H9 (cell line): ENCODE data around the gene SF3B3. TPM values are rescaled to one million over a fixed set of nuclear protein-coding genes. Genes with fewer than 3 reads are reported as not detected.

Experiments used
- DNase-seq: peaks from one replicate; pipeline ENCODE4 v3.0.0-alpha.2; 2017
- H2AFZ ChIP-seq: one replicate; pipeline ENCODE4 v1.6.1; 2013; ENCODE audit warnings: mild to moderate bottlenecking, low read length, control low read depth, moderate library complexity
- H2AK5ac ChIP-seq: 2 replicates; pipeline ENCODE4 v1.6.1; 2013; ENCODE audit warnings: low read length, control low read depth, mixed read lengths; ENCODE audit not compliant: insufficient read length
- H2BK120ac ChIP-seq: one replicate; pipeline ENCODE4 v1.6.1; 2013; ENCODE audit warnings: low read depth, mild to moderate bottlenecking, low read length, control low read depth, inconsistent platforms; ENCODE audit not compliant: poor library complexity, severe bottlenecking
- H2BK12ac ChIP-seq: 2 replicates; pipeline ENCODE4 v1.6.1; 2013; ENCODE audit warnings: low read length, control low read depth, mixed read lengths, low read depth; ENCODE audit not compliant: insufficient read length
- H2BK15ac ChIP-seq: 2 replicates; pipeline ENCODE4 v1.6.1; 2013; ENCODE audit warnings: low read depth, low read length, control low read depth
- H2BK20ac ChIP-seq: one replicate; pipeline ENCODE4 v1.6.1; 2013; ENCODE audit warnings: low read depth, mild to moderate bottlenecking, low read length, control low read depth, inconsistent platforms; ENCODE audit not compliant: poor library complexity, severe bottlenecking
- H2BK5ac ChIP-seq: 2 replicates; pipeline ENCODE4 v1.6.1; 2013; ENCODE audit warnings: low read length, control low read depth, mixed read lengths; ENCODE audit not compliant: insufficient read length
- H3K14ac ChIP-seq: 2 replicates; pipeline ENCODE4 v1.6.1; 2013; ENCODE audit warnings: low read length, control low read depth; ENCODE audit not compliant: insufficient read depth
- H3K18ac ChIP-seq: 2 replicates; pipeline ENCODE4 v1.6.1; 2013; ENCODE audit warnings: low read depth, mild to moderate bottlenecking, mixed read lengths, low read length, control low read depth; ENCODE audit not compliant: insufficient read length
- H3K23ac ChIP-seq: 2 replicates; pipeline ENCODE4 v1.6.1; 2013; ENCODE audit warnings: low read length, control low read depth, mixed read lengths, low read depth; ENCODE audit not compliant: insufficient read length
- H3K23me2 ChIP-seq: 2 replicates; pipeline ENCODE4 v1.6.1; 2013; ENCODE audit warnings: low read depth, mild to moderate bottlenecking, mixed read lengths, low read length, control low read depth; ENCODE audit not compliant: insufficient read length, poor library complexity, severe bottlenecking
- H3K27ac ChIP-seq: 2 replicates; pipeline ENCODE4 v1.5.1; 2013; ENCODE audit warnings: low read length, control low read depth, mixed read lengths, low read depth; ENCODE audit not compliant: insufficient read length
- H3K27me3 ChIP-seq: 2 replicates; pipeline ENCODE4 v1.6.1; 2013; ENCODE audit warnings: low read length, control low read depth, inconsistent platforms; ENCODE audit not compliant: insufficient read depth
- H3K4ac ChIP-seq: 2 replicates; pipeline ENCODE4 v1.6.1; 2013; ENCODE audit warnings: low read depth, mild to moderate bottlenecking, control low read depth, inconsistent platforms, low read length, moderate library complexity
- H3K4me1 ChIP-seq: 2 replicates; pipeline ENCODE4 v1.6.1; 2013; ENCODE audit warnings: low read length, control low read depth, inconsistent platforms; ENCODE audit not compliant: insufficient read depth
- H3K4me2 ChIP-seq: 2 replicates; pipeline ENCODE4 v1.6.1; 2013; ENCODE audit warnings: low read length, control low read depth, mixed read lengths; ENCODE audit not compliant: insufficient read length, insufficient read depth
- H3K56ac ChIP-seq: 2 replicates; pipeline ENCODE4 v1.6.1; 2013; ENCODE audit warnings: low read depth, mild to moderate bottlenecking, mixed read lengths, low read length, control low read depth; ENCODE audit not compliant: insufficient read length
- H3K79me1 ChIP-seq: 2 replicates; pipeline ENCODE4 v1.6.1; 2013; ENCODE audit warnings: low read depth, mild to moderate bottlenecking, moderate library complexity, low read length, control low read depth, inconsistent platforms; ENCODE audit not compliant: insufficient read depth, poor library complexity, severe bottlenecking
- H3K79me2 ChIP-seq: 2 replicates; pipeline ENCODE4 v1.6.1; 2013; ENCODE audit warnings: low read length, control low read depth, inconsistent platforms; ENCODE audit not compliant: insufficient read depth
- H3K9ac ChIP-seq: 2 replicates; pipeline ENCODE4 v1.6.1; 2013; ENCODE audit warnings: low read length, control low read depth, mixed read lengths; ENCODE audit not compliant: insufficient read length; ENCODE audit errors: extremely low read depth
- H3K9me3 ChIP-seq: one replicate; pipeline ENCODE4 v1.6.1; 2013; ENCODE audit warnings: low read depth, low read length, inconsistent platforms; ENCODE audit not compliant: control insufficient read depth
- H3T11ph ChIP-seq: one replicate; pipeline ENCODE4 v1.6.1; 2013; ENCODE audit warnings: mild to moderate bottlenecking, low read length, control low read depth, inconsistent platforms
- H4K20me1 ChIP-seq: one replicate; pipeline ENCODE4 v1.6.1; 2013; ENCODE audit not compliant: control insufficient read depth, insufficient read length, insufficient read depth
- H4K5ac ChIP-seq: 2 replicates; pipeline ENCODE4 v1.6.1; 2013; ENCODE audit warnings: low read depth, mild to moderate bottlenecking, mixed read lengths, low read length, control low read depth; ENCODE audit not compliant: insufficient read length
- H4K8ac ChIP-seq: replicated peaks from 2 replicates; pipeline ENCODE4 v1.6.1; 2013; ENCODE audit warnings: low read length, control low read depth, mixed read lengths, low read depth; ENCODE audit not compliant: insufficient read length
- H4K91ac ChIP-seq: 2 replicates; pipeline ENCODE4 v1.6.1; 2013; ENCODE audit warnings: low read depth, mild to moderate bottlenecking, moderate library complexity, mixed read lengths, low read length, control low read depth; ENCODE audit not compliant: insufficient read length
- H3K27ac Mint-ChIP-seq, 3 experiments: 2 replicates in 2 of 3; 3 replicates in 1 of 3; pipeline ENCODE4 v1.8.0; 2020 to 2021; ENCODE audit warnings: mixed read lengths in 3 of 3, mild to moderate bottlenecking in 1 of 3, moderate library complexity in 1 of 3
- H3K27me3 Mint-ChIP-seq: 2 replicates; pipeline ENCODE4 v1.8.0; 2021; ENCODE audit warnings: low read depth, mild to moderate bottlenecking, moderate library complexity, mixed read lengths
- H3K36me3 Mint-ChIP-seq, 3 experiments: 2 replicates in 2 of 3; 3 replicates in 1 of 3; pipeline ENCODE4 v1.8.0; 2020 to 2021; ENCODE audit warnings: low read depth in 3 of 3, mixed read lengths in 3 of 3; ENCODE audit not compliant: insufficient read depth in 1 of 3
- H3K4me1 Mint-ChIP-seq, 2 experiments: 2 replicates each; pipeline ENCODE4 v1.8.0; 2020; ENCODE audit warnings: mixed read lengths in 2 of 2
- H3K4me3 Mint-ChIP-seq, 2 experiments: 2 replicates in 1 of 2; 3 replicates in 1 of 2; pipeline ENCODE4 v1.8.0; 2020 to 2021; ENCODE audit warnings: mild to moderate bottlenecking in 2 of 2, mixed read lengths in 2 of 2, moderate library complexity in 1 of 2
- H3K9me3 Mint-ChIP-seq, 2 experiments: 2 replicates in 1 of 2; 3 replicates in 1 of 2; pipeline ENCODE4 v1.8.0; 2020; ENCODE audit warnings: mild to moderate bottlenecking in 2 of 2, mixed read lengths in 2 of 2, moderate library complexity in 1 of 2
- total RNA-seq: library from RNA; stranded (reverse); gene quantifications from 2 replicates; pipeline ENCODE4 v1.2.1, GENCODE V29; 2021
- TF ChIP-seq, protein P1 (sequence below): fragments of 200-600 bp; sonication (generic); conservative IDR thresholded peaks from 3 replicates; pipeline ENCODE4 v1.8.0; 2021; ENCODE audit warnings: antibody characterized with exemption, mild to moderate bottlenecking

Gene SF3B3
- total RNA-seq, 1 experiment from 2014 or later: 493 TPM

DNA sequence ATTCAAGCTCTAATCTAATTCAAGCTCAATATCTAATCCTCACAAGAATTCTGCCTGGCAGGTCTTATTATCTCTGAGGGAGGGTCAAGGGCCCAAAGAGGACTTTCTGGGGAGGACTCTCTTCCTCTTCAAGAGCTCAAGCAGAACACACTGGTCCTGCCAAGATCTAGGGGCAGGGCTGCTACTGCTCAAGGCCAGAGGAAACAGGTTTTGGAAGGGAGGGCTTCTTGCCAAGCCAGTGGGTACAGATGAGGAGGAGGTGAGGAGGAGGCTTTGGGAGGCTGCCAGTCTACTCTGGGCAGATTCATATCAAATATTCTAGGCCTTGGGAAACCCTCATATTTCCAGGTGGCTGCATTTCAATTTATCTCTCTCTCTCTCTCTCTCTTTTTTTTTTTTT is 71.0 kb downstream of the SF3B3 start:
- no peak overlapping the region for H3T11ph ChIP-seq
- TF ChIP-seq, protein P1, sequence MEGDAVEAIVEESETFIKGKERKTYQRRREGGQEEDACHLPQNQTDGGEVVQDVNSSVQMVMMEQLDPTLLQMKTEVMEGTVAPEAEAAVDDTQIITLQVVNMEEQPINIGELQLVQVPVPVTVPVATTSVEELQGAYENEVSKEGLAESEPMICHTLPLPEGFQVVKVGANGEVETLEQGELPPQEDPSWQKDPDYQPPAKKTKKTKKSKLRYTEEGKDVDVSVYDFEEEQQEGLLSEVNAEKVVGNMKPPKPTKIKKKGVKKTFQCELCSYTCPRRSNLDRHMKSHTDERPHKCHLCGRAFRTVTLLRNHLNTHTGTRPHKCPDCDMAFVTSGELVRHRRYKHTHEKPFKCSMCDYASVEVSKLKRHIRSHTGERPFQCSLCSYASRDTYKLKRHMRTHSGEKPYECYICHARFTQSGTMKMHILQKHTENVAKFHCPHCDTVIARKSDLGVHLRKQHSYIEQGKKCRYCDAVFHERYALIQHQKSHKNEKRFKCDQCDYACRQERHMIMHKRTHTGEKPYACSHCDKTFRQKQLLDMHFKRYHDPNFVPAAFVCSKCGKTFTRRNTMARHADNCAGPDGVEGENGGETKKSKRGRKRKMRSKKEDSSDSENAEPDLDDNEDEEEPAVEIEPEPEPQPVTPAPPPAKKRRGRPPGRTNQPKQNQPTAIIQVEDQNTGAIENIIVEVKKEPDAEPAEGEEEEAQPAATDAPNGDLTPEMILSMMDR: no peak
- Mint-ChIP-seq H3K9me3 (no peaks in the 10 kb centered on the region), H3K36me3 (no peaks in the 10 kb centered on the region), H3K4me1 (peaks cover 3 to 11% of the 10 kb centered on the region in 2 experiments; a peak in 3 of 4 replicates), H3K27me3 (peaks cover 8% of the 10 kb centered on the region), H3K4me3 (no peak overlapping the region), H3K27ac (no peak overlapping the region)
- H3K79me1 ChIP-seq: no peaks in the 10 kb centered on the region
- H3K27ac ChIP-seq: no peak overlapping the region
- H2BK5ac ChIP-seq: no peak overlapping the region
- no peak for DNase-seq
- no peaks in the 10 kb centered on the region for H3K27me3 ChIP-seq
- H3K4me2 ChIP-seq: no peak overlapping the region
- H3K56ac ChIP-seq: no peak overlapping the region
- no peaks in the 10 kb centered on the region for H3K4me1 ChIP-seq
- no peak overlapping the region for H2BK12ac ChIP-seq
- no peak overlapping the region for H3K9ac ChIP-seq
- no peak overlapping the region for H4K8ac ChIP-seq
- H3K9me3 ChIP-seq: no peaks in the 10 kb centered on the region
- no peak overlapping the region for H2BK15ac ChIP-seq
- H2BK120ac ChIP-seq: no peak overlapping the region
- no peak overlapping the region for H3K14ac ChIP-seq
- H3K18ac ChIP-seq: no peak overlapping the region
- no peak overlapping the region for H2AK5ac ChIP-seq
- no peak overlapping the region for H4K5ac ChIP-seq
- no peak overlapping the region for H2AFZ ChIP-seq
- no peak overlapping the region for H2BK20ac ChIP-seq
- no peaks in the 10 kb centered on the region for H3K23me2 ChIP-seq
- H3K4ac ChIP-seq: no peak overlapping the region
- H3K23ac ChIP-seq: no peak overlapping the region
- no peaks in the 10 kb centered on the region for H3K79me2 ChIP-seq
- H4K20me1 ChIP-seq: no peaks in the 10 kb centered on the region
- no peak overlapping the region for H4K91ac ChIP-seq
